ENCODE data around the gene EPB42. TPM values are rescaled to one million over a fixed set of nuclear protein-coding genes. Genes with fewer than 3 reads are reported as not detected.

The EPB42 gene
- total RNA-seq, 1 donor from 2014 or later: not detected

DNA sequence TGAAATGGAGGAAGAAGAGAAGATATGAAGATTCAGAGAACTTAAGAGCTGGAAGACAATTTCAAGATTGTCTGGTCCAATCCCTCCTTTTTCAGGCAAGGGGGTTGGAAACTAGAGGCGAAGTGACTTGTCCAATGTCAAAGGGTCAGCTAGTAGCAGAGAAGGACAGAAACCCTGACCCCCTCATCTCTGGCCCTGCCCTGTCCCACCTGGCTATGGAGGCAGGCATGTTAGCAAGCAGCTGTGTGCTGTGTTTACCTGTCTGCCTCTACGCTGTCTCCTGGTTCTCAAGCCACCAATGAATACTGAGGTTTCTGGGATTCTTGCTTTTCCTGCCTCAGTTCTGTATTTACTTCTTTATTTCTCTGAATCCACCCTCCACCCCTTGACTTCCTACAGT is 45.6 kb upstream of the EPB42 start:
- TF ChIP-seq, protein P1, sequence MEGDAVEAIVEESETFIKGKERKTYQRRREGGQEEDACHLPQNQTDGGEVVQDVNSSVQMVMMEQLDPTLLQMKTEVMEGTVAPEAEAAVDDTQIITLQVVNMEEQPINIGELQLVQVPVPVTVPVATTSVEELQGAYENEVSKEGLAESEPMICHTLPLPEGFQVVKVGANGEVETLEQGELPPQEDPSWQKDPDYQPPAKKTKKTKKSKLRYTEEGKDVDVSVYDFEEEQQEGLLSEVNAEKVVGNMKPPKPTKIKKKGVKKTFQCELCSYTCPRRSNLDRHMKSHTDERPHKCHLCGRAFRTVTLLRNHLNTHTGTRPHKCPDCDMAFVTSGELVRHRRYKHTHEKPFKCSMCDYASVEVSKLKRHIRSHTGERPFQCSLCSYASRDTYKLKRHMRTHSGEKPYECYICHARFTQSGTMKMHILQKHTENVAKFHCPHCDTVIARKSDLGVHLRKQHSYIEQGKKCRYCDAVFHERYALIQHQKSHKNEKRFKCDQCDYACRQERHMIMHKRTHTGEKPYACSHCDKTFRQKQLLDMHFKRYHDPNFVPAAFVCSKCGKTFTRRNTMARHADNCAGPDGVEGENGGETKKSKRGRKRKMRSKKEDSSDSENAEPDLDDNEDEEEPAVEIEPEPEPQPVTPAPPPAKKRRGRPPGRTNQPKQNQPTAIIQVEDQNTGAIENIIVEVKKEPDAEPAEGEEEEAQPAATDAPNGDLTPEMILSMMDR (IDR thresholded peaks at IDR 0.05): no peak
- DNase-seq (ENCODE audit: low spot score): no peak
- H3K27me3 Mint-ChIP-seq (ENCODE audit: low read depth): peaks cover 79% of the 10 kb centered on the region

DNA sequence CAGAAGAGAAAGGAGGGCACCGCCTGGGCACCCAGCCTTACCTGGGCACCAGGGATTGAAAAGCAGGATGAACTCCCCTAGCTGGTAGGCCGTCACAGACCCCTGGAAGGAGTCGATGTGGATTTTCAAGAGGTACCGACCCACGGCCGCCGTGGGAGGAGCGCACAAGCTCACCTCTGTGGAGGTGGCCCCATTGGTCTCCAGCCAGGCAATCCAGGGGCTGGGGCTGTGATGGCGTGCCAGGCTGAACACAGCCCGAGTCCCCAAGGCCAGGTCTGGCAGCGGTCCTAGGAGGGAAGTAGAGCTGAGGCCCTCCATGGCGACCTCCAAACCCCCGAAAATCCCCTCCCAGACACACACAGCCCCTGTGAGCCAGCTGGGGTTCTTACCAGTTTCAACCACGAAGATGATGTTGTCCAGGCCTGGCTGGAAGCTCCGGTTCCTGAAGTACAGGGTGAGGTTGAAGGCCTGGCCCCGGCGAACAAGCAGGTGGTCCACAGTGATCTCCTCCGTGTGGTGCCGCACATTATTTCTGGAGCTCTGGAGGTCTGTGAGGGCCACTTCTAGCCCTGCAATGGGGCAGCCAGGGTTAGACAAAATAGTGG is 39.3 kb upstream of the EPB42 start:
- Mint-ChIP-seq H3K4me3 (ENCODE audit: unreplicated experiment) (no peak overlapping the region), H3K27ac (ENCODE audit: unreplicated experiment) (no peak overlapping the region), H3K27me3 (ENCODE audit: low read depth) (peaks cover 43% of the 10 kb centered on the region), H3K4me1 (ENCODE audit: low read depth) (no peaks in the 10 kb centered on the region), H3K36me3 (ENCODE audit: low read depth) (no peaks in the 10 kb centered on the region), H3K9me3 (ENCODE audit: low read depth) (no peaks in the 10 kb centered on the region)
- TF ChIP-seq, protein P1 (IDR thresholded peaks at IDR 0.05): no peak
- DNase-seq (ENCODE audit: low spot score): no peak

More for the DNA sequence above, 45.6 kb upstream of the EPB42 start:
- Mint-ChIP-seq H3K4me1 (ENCODE audit: low read depth) (no peaks in the 10 kb centered on the region), H3K4me3 (ENCODE audit: unreplicated experiment) (no peak overlapping the region), H3K27ac (ENCODE audit: unreplicated experiment) (no peak overlapping the region), H3K9me3 (ENCODE audit: low read depth) (no peaks in the 10 kb centered on the region), H3K36me3 (ENCODE audit: low read depth) (peaks cover 2% of the 10 kb centered on the region)

DNA sequence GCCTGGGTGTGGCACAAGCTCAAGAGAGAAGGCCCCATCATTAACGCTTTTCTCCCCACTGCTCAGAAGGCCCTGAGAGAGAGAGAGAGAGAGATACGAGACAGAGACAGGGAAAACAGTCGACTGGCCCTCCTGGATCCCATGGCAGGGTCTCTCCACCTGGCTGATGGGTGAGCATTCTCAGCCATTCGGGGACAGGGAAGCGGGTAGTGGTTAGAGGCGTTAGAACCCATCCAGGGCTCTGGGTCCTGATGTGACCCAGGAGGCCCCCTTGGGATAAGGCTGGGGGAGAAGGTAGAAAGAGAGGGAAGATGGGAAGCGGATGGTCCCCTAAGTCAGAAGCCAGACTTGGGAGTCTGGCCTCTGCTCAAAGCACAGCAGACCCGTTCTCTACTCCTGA is 38.0 kb upstream of the EPB42 start:
- H3K27me3 Mint-ChIP-seq (ENCODE audit: low read depth): peaks cover 34% of the 10 kb centered on the region
- H3K9me3 Mint-ChIP-seq (ENCODE audit: low read depth): no peaks in the 10 kb centered on the region
- peaks cover 9% of the 10 kb centered on the region for H3K4me1 Mint-ChIP-seq (ENCODE audit: low read depth)
- no peak overlapping the region for H3K27ac Mint-ChIP-seq (ENCODE audit: unreplicated experiment)
- H3K36me3 Mint-ChIP-seq (ENCODE audit: low read depth): no peaks in the 10 kb centered on the region
- H3K4me3 Mint-ChIP-seq (ENCODE audit: unreplicated experiment): no peak overlapping the region
- DNase-seq (ENCODE audit: low spot score): no peak
- TF ChIP-seq, protein P1 (IDR thresholded peaks at IDR 0.05): no peak

DNA sequence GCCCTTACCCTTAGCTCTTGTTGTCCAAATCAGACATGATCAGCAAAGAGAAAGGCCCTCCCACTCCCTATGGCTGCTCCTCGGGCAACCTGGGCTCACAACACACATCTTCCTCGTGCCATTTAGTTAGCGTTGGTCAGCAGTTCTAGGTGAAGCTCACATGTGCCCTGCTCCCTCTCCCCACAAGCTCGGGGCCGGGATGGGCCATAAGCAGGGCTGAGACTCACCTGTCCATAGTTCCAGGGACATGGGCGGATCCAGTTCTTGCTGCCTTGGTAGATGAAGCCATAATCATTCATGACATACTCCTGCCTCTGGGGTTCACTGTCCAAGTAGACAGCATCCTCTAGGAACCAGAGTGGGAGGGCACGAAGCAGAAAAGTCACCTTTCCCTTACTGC is 35.5 kb upstream of the EPB42 start:
- Mint-ChIP-seq H3K4me1 (ENCODE audit: low read depth) (peaks cover 19% of the 10 kb centered on the region), H3K9me3 (ENCODE audit: low read depth) (no peaks in the 10 kb centered on the region), H3K36me3 (ENCODE audit: low read depth) (no peaks in the 10 kb centered on the region), H3K27ac (ENCODE audit: unreplicated experiment) (no peak overlapping the region), H3K27me3 (ENCODE audit: low read depth) (peaks cover 23% of the 10 kb centered on the region), H3K4me3 (ENCODE audit: unreplicated experiment) (no peak overlapping the region)
- DNase-seq (ENCODE audit: low spot score): no peak
- TF ChIP-seq, protein P1 (IDR thresholded peaks at IDR 0.05): no peak

DNA sequence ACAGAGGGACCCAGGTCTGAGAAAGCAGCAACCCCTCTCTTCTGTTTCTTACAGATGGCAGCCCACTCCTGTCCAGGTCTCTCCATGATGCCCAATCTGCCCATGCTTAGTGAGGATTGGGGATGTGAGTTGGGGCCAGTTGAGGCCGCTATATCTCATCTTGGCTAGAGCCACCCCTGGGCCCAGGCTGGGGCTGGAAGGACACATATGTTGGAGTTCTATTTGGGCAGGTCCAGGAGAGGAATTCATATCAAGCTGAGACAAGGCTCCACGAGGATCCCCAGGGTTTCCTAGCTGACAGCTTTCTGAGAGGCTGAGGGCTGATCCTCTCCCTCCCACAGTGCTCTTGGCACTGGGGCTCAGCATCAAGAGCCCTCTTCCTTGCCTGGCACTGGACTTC is 34.6 kb upstream of the EPB42 start:
- no peak for DNase-seq (ENCODE audit: low spot score)
- no peaks in the 10 kb centered on the region for H3K9me3 Mint-ChIP-seq (ENCODE audit: low read depth)
- H3K4me1 Mint-ChIP-seq (ENCODE audit: low read depth): peaks cover 19% of the 10 kb centered on the region
- H3K36me3 Mint-ChIP-seq (ENCODE audit: low read depth): no peaks in the 10 kb centered on the region
- peaks cover 17% of the 10 kb centered on the region for H3K27me3 Mint-ChIP-seq (ENCODE audit: low read depth)
- TF ChIP-seq, protein P1 (IDR thresholded peaks at IDR 0.05): no peak
- H3K4me3 Mint-ChIP-seq (ENCODE audit: unreplicated experiment): no peak overlapping the region
- no peak overlapping the region for H3K27ac Mint-ChIP-seq (ENCODE audit: unreplicated experiment)
